Upper lobe of left lung (tissue), 4 donors: ENCODE measurements around the gene SMAD6.

Experiments
- CTCF ChIP-seq, 6 experiments: fragments of 450-650 bp in 4 of 6; fragments of 200-600 bp in 2 of 6; sonication (generic) in 2 of 6; IDR thresholded peaks; one replicate each; pipeline ENCODE4 v1.5.1; 2016 to 2019; ENCODE audit warnings: antibody characterized with exemption in 6 of 6
- EP300 ChIP-seq, 4 donors: sonication (generic); formaldehyde crosslinking; IDR thresholded peaks; one replicate each; pipeline ENCODE4 v1.5.1; 2017; ENCODE audit warnings: antibody characterized with exemption in 4 of 4, control low read depth in 2 of 4
- POLR2A ChIP-seq, 4 donors: fragments of 450-650 bp; IDR thresholded peaks; one replicate each; pipeline ENCODE4 v1.5.1; 2016 to 2017; ENCODE audit warnings: antibody characterized with exemption in 4 of 4, mild to moderate bottlenecking in 2 of 4

DNA sequence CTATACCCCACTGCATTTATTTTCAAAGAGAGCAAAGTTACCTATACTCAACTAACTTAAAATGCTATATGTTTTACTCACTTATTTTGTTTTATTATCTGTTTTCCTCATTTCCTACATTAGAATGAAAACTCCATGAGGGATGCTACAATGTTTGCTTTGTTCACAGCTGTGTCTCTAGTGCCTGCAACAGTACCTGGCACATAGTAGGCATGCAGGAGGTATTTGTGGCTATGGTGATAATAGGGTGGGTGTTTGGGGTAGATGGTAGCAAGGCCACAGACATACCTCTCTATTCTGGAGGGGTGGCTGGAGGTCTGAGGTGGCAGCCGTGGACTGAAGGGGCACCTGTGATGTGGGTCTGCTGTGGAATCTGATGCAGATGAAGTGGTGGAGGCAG is 24.7 kb upstream of the SMAD6 start:
- TF ChIP-seq POLR2A (IDR thresholded peaks at IDR 0.05): no peak
- no peak for TF ChIP-seq CTCF (IDR thresholded peaks at IDR 0.05)
- TF ChIP-seq EP300 (IDR thresholded peaks at IDR 0.05): no peak
